ENCODE results near the gene CNTN1. TPM values are rescaled to one million over a fixed set of nuclear protein-coding genes. Genes with fewer than 3 reads are reported as not detected.

The CNTN1 gene
- total RNA-seq, 4 donors from 2014 or later = 64.1 to 193 (median 92.4) TPM

DNA sequence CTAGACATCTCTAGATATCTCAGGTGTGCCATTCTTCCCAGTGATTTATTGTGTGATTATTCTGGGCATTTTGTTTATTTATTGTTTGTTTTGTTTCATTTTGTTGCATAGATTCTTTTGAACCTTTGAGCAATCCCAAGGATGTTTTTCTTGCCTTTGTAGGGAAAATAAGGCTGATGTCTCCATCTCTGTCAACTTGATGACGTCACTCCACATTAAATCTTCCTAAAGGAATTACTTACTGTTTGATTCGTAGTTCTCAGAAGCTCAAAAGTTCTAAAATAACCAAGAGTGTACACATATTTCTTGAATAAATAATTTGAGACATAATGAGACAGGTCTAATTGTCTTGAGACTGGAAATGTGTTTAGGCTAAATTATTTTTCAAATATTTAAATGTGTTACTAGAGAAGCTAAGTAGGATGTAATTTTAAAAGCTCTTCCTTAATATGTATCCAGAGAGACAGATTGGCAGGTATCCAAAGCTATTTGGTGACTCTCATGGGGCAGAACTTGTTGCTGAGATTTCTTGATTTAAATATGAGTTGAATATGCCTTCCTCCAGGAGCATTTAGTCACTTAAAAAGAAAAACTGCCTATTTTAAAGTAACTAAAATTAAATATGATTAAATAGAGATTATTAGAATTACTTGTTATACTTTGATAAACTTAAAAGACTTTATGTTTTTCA is 128.7 kb downstream of the CNTN1 start:
- H3K9me3 ChIP-seq = peaks cover 0 to 12% (median 0%) of the 10 kb centered on the region in 3 donors
- whole genome bisulfite sequencing, 2 donors (ENCODE audit: low coverage in 1 of 2) = 47% methylated on average over 2 of the region's 2 CpGs; no CpG with 5 or more reads in 1 of the 2 donors
- no peak for ATAC-seq
- no peak overlapping the region for H3K27ac ChIP-seq
- no peaks in the 10 kb centered on the region for H3K27me3 ChIP-seq
- no peak for TF ChIP-seq POLR2AphosphoS5 (IDR thresholded peaks at IDR 0.05)
- no peak for TF ChIP-seq CTCF (IDR thresholded peaks at IDR 0.05)
- no peak for TF ChIP-seq POLR2A (IDR thresholded peaks at IDR 0.05)
- TF ChIP-seq EP300 (IDR thresholded peaks at IDR 0.05) = no peak
- H3K4me1 ChIP-seq = peaks cover 0 to 21% (median 0%) of the 10 kb centered on the region in 3 donors
- H3K4me3 ChIP-seq = no peak overlapping the region
- no peaks in the 10 kb centered on the region for H3K36me3 ChIP-seq

DNA sequence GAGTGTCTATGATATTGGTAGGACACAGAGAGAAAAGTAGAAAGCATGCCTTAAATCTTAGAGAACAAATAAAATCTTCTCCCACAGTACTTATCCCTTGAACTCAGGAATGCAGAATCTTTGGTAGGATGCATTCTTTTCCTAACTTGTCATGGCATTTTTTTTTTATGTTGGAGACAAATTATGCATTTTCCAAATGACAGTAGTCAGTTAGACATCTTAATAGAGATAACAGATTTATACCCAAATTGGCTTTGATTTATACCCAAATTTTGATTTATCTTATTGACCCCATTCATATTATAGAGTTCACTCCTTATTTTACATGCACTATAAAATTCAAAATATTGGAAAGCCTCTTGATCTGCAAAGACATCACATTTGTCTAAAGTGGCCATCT is 132.9 kb downstream of the CNTN1 start:
- Histone ChIP-seq H3K36me3 (no peaks in the 10 kb centered on the region), H3K27me3 (no peaks in the 10 kb centered on the region), H3K4me3 (no peak overlapping the region), H3K9me3 (no peaks in the 10 kb centered on the region), H3K27ac (no peak overlapping the region), H3K4me1 (peaks cover 0 to 36% (median 4%) of the 10 kb centered on the region in 3 donors)
- TF ChIP-seq POLR2A (IDR thresholded peaks at IDR 0.05) (no peak), POLR2AphosphoS5 (IDR thresholded peaks at IDR 0.05) (no peak), EP300 (IDR thresholded peaks at IDR 0.05) (no peak), CTCF (IDR thresholded peaks at IDR 0.05) (no peak)
- no peak for ATAC-seq

- TF ChIP-seq CTCF (IDR thresholded peaks at IDR 0.05) = no peak
- TF ChIP-seq EP300 (IDR thresholded peaks at IDR 0.05) = no peak
- TF ChIP-seq POLR2A (IDR thresholded peaks at IDR 0.05) = no peak
- Histone ChIP-seq H3K36me3 (peaks cover 0 to 4% of the 10 kb centered on the region in 2 donors), H3K9me3 (no peaks in the 10 kb centered on the region), H3K27ac (no peak overlapping the region), H3K27me3 (no peaks in the 10 kb centered on the region), H3K4me3 (no peak overlapping the region), H3K4me1 (peaks cover 0 to 27% (median 4%) of the 10 kb centered on the region in 3 donors)
- no peak for ATAC-seq
- WGBS, 2 donors (ENCODE audit: low coverage in 1 of 2) = 41 to 46% methylated on average over 16 to 17 of the region's 17 CpGs
Observed at GRCh38 chr12:40827683-40828592, 135.7 kb downstream of the CNTN1 start.

GRCh38 chr12:40828593-40828990 is 136.4 kb downstream of the CNTN1 start:
- Histone ChIP-seq H3K9me3 (no peaks in the 10 kb centered on the region), H3K27me3 (no peaks in the 10 kb centered on the region), H3K27ac (no peak overlapping the region), H3K4me3 (no peak overlapping the region), H3K36me3 (peaks cover 0 to 7% of the 10 kb centered on the region in 2 donors), H3K4me1 (peaks cover 0 to 27% (median 4%) of the 10 kb centered on the region in 3 donors)
- no peak for ATAC-seq
- 69 to 75% methylated on average over 4 to 5 of the region's 5 CpGs for WGBS, 2 donors (ENCODE audit: low coverage in 1 of 2)
- TF ChIP-seq CTCF (IDR thresholded peaks at IDR 0.05) (no peak), POLR2A (IDR thresholded peaks at IDR 0.05) (no peak), POLR2AphosphoS5 (IDR thresholded peaks at IDR 0.05) (no peak)
